Panc1 (cell line): ENCODE data around the gene LPP. TPM values are rescaled to one million over a fixed set of nuclear protein-coding genes. Genes with fewer than 3 reads are reported as not detected.

Source experiments
- ATAC-seq: fragments of 200-7000 bp; cut with Tn5 transposase; 2 replicates; pipeline ENCODE4 v1.9.1; 2020; ENCODE audit warnings: mild to moderate bottlenecking, moderate library complexity
- BruUV-seq: library from RNA; stranded (reverse); fragments of 400-500 nt; replicated peaks from 2 replicates; lab custom pipeline; 2021; lab: Mats Ljungman, UMichigan
- CTCF ChIA-PET: fragments of 300-600 bp; sonication (Branson Sonifier 250); formaldehyde crosslinking; loops from one replicate; lab custom pipeline; 2022; ENCODE audit warnings: antibody characterized with exemption; lab: Charles Lee
- POLR2A ChIA-PET: fragments of 300-600 bp; sonication (Branson Sonifier 250); formaldehyde crosslinking; loops from one replicate; lab custom pipeline; 2022; ENCODE audit warnings: antibody characterized with exemption; lab: Charles Lee
- DNase-seq: peaks from one replicate; pipeline ENCODE4 v3.0.0-alpha.2; 2010; ENCODE audit warnings: low read depth, low spot score
- H3K27ac ChIP-seq: 2 replicates; pipeline ENCODE4 v1.5.1; 2011; ENCODE audit warnings: mild to moderate bottlenecking, low read length, inconsistent platforms
- H3K27me3 ChIP-seq: fragments of 200-500 bp; sonication (Bioruptor generic); 2 replicates; pipeline ENCODE4 v1.6.0; 2014; ENCODE audit warnings: low read length, inconsistent platforms; ENCODE audit not compliant: control insufficient read depth, insufficient read depth
- H3K36me3 ChIP-seq: fragments of 200-500 bp; sonication (Bioruptor generic); 2 replicates; pipeline ENCODE4 v1.5.1; 2014; ENCODE audit warnings: inconsistent platforms, mild to moderate bottlenecking, low read length, moderate library complexity; ENCODE audit not compliant: control insufficient read depth, insufficient read depth
- H3K4me1 ChIP-seq: 2 replicates; pipeline ENCODE4 v1.5.1; 2011; ENCODE audit warnings: inconsistent platforms, mild to moderate bottlenecking, low read length, moderate library complexity; ENCODE audit not compliant: control insufficient read depth, insufficient read depth
- H3K4me3 ChIP-seq, 2 experiments: 2 replicates each; pipeline ENCODE4 v1.5.1; 2011 to 2012; ENCODE audit warnings: low read depth in 2 of 2, low read length in 2 of 2, mild to moderate bottlenecking in 2 of 2, inconsistent platforms in 1 of 2, moderate library complexity in 1 of 2
- H3K9me3 ChIP-seq: fragments of 200-500 bp; sonication (Bioruptor generic); 2 replicates; pipeline ENCODE4 v1.5.1; 2014; ENCODE audit warnings: low read depth, mild to moderate bottlenecking, inconsistent platforms, low read length, moderate library complexity; ENCODE audit not compliant: control insufficient read depth, insufficient read depth
- CTCF ChIP-seq: fragments of 450-650 bp; IDR thresholded peaks from 2 replicates; pipeline ENCODE4 v1.5.1; 2017; ENCODE audit warnings: mild to moderate bottlenecking
- POLR2AphosphoS5 ChIP-seq: IDR thresholded peaks from 2 replicates; pipeline ENCODE4 v1.6.1; 2012; ENCODE audit warnings: mild to moderate bottlenecking, low read depth, low read length, moderate library complexity
- REST ChIP-seq, 2 experiments: IDR thresholded peaks; 2 replicates each; pipeline ENCODE4 v1.6.1; 2011 to 2012; ENCODE audit warnings: low read depth in 2 of 2, control low read depth in 1 of 2, low read length in 1 of 2, mild to moderate bottlenecking in 1 of 2, moderate library complexity in 1 of 2; ENCODE audit not compliant: insufficient read depth in 1 of 2
- SIN3A ChIP-seq: IDR thresholded peaks from 2 replicates; pipeline ENCODE4 v1.6.1; 2012; ENCODE audit warnings: low read depth, mild to moderate bottlenecking, low read length, moderate library complexity, borderline replicate concordance; ENCODE audit not compliant: insufficient read depth
- TCF7L2 ChIP-seq: IDR thresholded peaks from 2 replicates; pipeline ENCODE4 v1.6.1; 2011; ENCODE audit warnings: mild to moderate bottlenecking, low read depth, low read length, inconsistent platforms
- in situ Hi-C: cut with HindIII; loops from 2 replicates; pipeline ENCODE4 v1.10.0; 2016; ENCODE audit warnings: low sequenced_read_pairs, low pct_unique_long_range_greater_than_20kb
- intact Hi-C: fragments of 100-400 bp; cut with micrococcal nuclease; formaldehyde crosslinking; loops from one replicate; pipeline ENCODE4 v1.10.0; 2022; ENCODE audit not compliant: unreplicated experiment
- total RNA-seq: library from RNA; stranded (reverse); gene quantifications from one replicate; pipeline ENCODE4 v1.2.1, GENCODE V29; 2021; ENCODE audit not compliant: unreplicated experiment

The LPP gene
- total RNA-seq, 1 experiment from 2014 or later = 90.0 TPM

- in situ Hi-C loops = no loop called here
- CTCF ChIA-PET = no interaction called here
- ATAC-seq = no peak
- no peak overlapping the region for H3K27ac ChIP-seq
- intact Hi-C loops = no loop called here
- H3K9me3 ChIP-seq = peaks cover 18% of the 10 kb centered on the region; the same call in 1 of the 2 replicates
- H3K4me1 ChIP-seq = no peaks in the 10 kb centered on the region
- DNase-seq = no peak
- no peak for TF ChIP-seq REST (IDR thresholded peaks at IDR 0.05; ENCODE audit: insufficient read depth in 1 of 2, low read depth in 2 of 2, low read length in 1 of 2)
- TF ChIP-seq POLR2AphosphoS5 = no peak
- TF ChIP-seq SIN3A = no peak
- no peak for TF ChIP-seq TCF7L2
- no peak for TF ChIP-seq CTCF
- POLR2A ChIA-PET = no interaction called here
- no peak overlapping the region for H3K4me3 ChIP-seq
- no peaks in the 10 kb centered on the region for H3K27me3 ChIP-seq
- BruUV-seq = no TSS peak
- H3K36me3 ChIP-seq = no peaks in the 10 kb centered on the region
Observed at GRCh38 chr3:188505151-188505550, 351.2 kb downstream of the LPP start.

GRCh38 chr3:188505911-188506310, 352.0 kb downstream of the LPP start:
- POLR2A ChIA-PET = no interaction called here
- ATAC-seq = no peak

More at GRCh38 chr3:188505911-188506310, 352.0 kb downstream of the LPP start:
- H3K27ac ChIP-seq = no peak overlapping the region
- TF ChIP-seq SIN3A (no peak), TCF7L2 (no peak), POLR2AphosphoS5 (no peak), REST (IDR thresholded peaks at IDR 0.05; ENCODE audit: insufficient read depth in 1 of 2, low read depth in 2 of 2, low read length in 1 of 2) (no peak), CTCF (no peak)
- no TSS peak for BruUV-seq
- intact Hi-C loops = no loop called here
- no peaks in the 10 kb centered on the region for H3K36me3 ChIP-seq
- H3K4me3 ChIP-seq = no peak overlapping the region
- H3K27me3 ChIP-seq = no peaks in the 10 kb centered on the region
- H3K4me1 ChIP-seq = no peaks in the 10 kb centered on the region
- H3K9me3 ChIP-seq = peaks cover 18% of the 10 kb centered on the region; the same call in 1 of the 2 replicates
- in situ Hi-C loops = no loop called here
- no peak for DNase-seq
- CTCF ChIA-PET = no interaction called here
